Astrocyte of the cerebellum (primary cell): ENCODE data around the gene KRTAP4-8.
"Not testable (repeated sequence)": the region's sequence is repeated elsewhere in the genome, so short reads cannot be mapped to it uniquely, and the experiment has no call there.

Experiments
- DNase-seq: peaks from one replicate; pipeline ENCODE4 v3.0.0-alpha.2; 2011; ENCODE audit warnings: low read depth
- H3K4me3 ChIP-seq: 2 replicates; pipeline ENCODE4 v1.5.1; 2011; ENCODE audit warnings: mild to moderate bottlenecking, low read depth, low read length, moderate library complexity
- in situ Hi-C: cut with HindIII; loops from 2 replicates; pipeline ENCODE4 v1.10.0; 2017; ENCODE audit warnings: low sequenced_read_pairs
- TF ChIP-seq, protein P1 (sequence below): IDR thresholded peaks from 2 replicates; pipeline ENCODE4 v1.5.1; 2012; ENCODE audit warnings: low read length, low read depth, moderate library complexity, mild to moderate bottlenecking; ENCODE audit errors: missing control alignments

The KRTAP4-8 gene

DNA sequence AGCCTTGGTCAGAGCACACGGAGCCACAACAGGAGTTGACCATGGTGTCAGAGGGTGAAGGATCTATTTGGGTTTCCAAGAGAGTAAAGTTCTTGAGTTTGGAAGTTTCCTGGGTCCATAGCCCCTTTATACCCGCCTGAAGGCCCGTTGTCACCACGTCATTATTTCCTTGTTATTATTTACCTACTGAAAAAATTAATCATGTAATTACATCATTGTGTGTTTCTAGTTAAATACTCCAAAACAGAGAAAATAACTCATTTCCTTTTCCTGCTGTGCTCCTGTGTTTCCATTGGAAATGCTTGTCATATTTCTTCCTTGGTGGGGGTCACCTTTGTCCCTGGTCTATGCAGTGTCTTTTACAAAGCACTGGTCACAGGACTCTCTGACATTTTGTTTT is at the start of gene KRTAP4-8:
Gene KRTAP4-8, minus strand, starts transcription at position 101 of the 400 bp plus-strand sequence. Its CDS starts 58 bp downstream, at position 43.
- in situ Hi-C loops, result no loop called here
- DNase-seq, result no peak
- TF ChIP-seq, protein P1, sequence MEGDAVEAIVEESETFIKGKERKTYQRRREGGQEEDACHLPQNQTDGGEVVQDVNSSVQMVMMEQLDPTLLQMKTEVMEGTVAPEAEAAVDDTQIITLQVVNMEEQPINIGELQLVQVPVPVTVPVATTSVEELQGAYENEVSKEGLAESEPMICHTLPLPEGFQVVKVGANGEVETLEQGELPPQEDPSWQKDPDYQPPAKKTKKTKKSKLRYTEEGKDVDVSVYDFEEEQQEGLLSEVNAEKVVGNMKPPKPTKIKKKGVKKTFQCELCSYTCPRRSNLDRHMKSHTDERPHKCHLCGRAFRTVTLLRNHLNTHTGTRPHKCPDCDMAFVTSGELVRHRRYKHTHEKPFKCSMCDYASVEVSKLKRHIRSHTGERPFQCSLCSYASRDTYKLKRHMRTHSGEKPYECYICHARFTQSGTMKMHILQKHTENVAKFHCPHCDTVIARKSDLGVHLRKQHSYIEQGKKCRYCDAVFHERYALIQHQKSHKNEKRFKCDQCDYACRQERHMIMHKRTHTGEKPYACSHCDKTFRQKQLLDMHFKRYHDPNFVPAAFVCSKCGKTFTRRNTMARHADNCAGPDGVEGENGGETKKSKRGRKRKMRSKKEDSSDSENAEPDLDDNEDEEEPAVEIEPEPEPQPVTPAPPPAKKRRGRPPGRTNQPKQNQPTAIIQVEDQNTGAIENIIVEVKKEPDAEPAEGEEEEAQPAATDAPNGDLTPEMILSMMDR, result no peak
- no peak within 1 kb of the TSS for H3K4me3 ChIP-seq

DNA sequence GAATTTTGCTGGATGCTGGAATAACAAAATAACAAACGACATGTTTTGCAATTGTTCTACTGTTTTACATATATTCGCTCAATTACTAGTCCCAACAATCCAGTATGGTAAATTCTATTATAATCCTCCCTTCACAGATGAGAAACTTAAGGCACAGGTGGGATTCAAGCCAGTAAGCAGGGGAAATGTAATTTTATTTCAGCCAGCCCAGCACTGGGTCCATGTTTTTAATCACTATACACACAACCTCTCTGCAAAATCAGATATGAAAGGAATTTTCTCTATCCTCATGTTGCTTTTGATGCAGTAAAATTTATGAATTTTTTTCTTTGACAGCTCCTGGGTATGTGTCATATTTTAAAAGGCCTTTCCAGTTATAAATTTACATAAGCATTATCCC is 47.3 kb upstream of the KRTAP4-8 start:
- TF ChIP-seq, protein P1, result no peak
- no peak for DNase-seq
- in situ Hi-C loops, result no loop called here
- H3K4me3 ChIP-seq, result no peak overlapping the region

DNA sequence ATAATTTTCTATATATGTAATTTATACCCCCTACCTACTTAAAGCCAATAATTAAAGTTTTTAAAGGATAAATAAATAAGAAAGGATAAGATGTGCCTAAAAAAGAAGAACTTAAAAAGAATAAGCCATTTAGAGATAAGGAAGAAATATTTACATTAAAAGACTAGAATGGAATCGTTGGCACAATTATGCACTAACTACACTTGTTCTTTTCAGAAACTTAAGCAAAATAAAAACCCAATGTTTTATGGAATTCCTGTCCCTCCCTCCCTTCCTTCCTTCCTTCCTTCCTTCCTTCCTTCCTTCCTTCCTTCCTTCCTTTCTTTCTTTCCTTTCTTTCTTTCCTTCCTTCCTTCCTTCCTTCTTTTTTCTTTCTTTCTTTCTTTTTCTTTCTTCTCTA is 46.9 kb upstream of the KRTAP4-8 start:
- in situ Hi-C loops, result no loop called here
- TF ChIP-seq, protein P1, result no peak
- DNase-seq, result no peak
- H3K4me3 ChIP-seq, result no peak overlapping the region

DNA sequence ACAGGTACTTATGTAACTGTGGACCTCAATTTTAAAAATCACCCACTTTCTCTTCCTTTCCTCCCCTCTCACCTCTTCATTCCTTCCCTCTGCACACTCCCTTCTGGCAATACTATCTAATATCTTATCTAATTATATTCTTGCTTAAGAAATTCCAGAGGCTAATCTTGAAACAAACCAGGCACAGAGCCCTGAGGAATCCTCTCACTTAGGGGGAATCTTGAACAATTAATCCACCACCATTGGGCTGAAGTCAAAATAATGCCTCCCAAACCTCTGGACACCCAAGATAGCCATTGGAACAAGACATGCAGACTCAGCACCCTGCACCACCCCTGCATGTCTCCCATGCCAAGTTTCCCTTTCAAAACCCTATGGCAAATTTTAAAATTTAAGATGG is 43.4 kb upstream of the KRTAP4-8 start:
- no peak overlapping the region for H3K4me3 ChIP-seq
- TF ChIP-seq, protein P1, result no peak
- no peak for DNase-seq
- in situ Hi-C loops, result no loop called here

DNA sequence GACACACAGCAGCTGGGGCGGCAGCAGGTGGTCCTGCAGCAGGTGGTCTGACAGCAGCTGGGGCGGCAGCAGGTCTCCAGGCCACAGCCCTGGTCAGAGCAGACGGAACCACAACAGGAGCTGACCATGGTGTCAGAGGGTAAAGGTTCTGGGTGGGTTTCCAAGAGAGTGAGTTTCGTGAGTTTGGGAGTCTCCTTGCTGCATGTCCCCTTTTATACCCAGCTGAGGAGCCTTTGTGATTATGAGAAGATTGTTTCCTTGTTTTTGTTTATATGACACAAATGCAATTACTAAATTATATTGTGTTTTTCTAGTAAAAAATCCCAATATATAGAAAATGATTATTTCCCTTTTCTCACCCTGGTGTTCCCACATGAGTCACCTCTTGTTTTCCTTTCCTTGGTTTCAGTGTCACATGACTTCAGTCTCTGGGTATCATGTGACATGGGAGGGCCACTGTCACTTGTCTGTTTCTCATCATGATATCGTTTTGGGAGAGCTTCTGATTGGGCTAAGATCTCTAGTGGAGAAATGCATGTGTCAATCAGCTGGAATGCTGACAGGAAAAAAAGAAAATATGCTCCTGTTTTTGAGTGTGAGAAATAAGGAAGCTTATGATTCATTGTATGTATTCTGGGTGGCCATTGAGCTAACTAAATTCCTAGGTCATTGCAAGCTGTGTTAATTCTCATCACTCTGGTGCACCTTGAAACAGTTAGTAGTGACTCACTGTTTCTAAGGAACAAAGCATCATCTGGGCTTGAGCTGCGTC is 42.6 kb upstream of the KRTAP4-8 start, which contains the start of gene KRTAP4-6:
Gene KRTAP4-6, minus strand, starts transcription at position 185 of the 772 bp plus-strand sequence. Its CDS starts 57 bp downstream, at position 128.
- DNase-seq, result no peak
- in situ Hi-C loops, result no loop called here
- TF ChIP-seq, protein P1, result no peak
- H3K4me3 ChIP-seq, result no peak within 1 kb of the TSS

DNA sequence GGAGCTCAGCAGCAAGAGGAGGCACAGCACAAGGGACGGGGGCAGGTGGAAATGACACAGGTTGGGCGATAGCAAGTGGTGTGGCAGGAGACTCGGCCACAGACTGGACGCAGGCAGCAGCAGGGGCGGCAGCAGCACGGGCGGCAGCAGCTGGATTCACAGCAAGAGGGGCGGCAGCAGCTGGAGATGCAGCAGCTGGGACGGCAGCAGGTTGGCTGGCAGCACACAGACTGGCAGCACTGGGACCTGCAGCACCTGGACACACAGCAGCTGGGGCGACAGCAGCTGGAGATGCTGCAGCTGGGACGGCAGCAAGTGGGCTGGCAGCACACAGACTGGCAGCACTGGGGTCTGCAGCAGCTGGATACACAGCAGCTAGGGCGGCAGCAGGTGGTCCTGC is 41.9 kb upstream of the KRTAP4-8 start:
- in situ Hi-C loops, H3K4me3 ChIP-seq, DNase-seq: not testable (repeated sequence)
